GM19351 (cell line): Measurements from ENCODE around the gene SEMA3B.
"Not testable (repeated sequence)": the region's sequence is repeated elsewhere in the genome, so short reads cannot be mapped to it uniquely, and the experiment has no call there.

Source experiments
- ATAC-seq: cut with Tn5 transposase; IDR thresholded peaks from one replicate; pipeline ENCODE4 v1.9.1; 2021; ENCODE audit warnings: mild to moderate bottlenecking, moderate library complexity; ENCODE audit not compliant: unreplicated experiment

SEMA3B gene

DNA sequence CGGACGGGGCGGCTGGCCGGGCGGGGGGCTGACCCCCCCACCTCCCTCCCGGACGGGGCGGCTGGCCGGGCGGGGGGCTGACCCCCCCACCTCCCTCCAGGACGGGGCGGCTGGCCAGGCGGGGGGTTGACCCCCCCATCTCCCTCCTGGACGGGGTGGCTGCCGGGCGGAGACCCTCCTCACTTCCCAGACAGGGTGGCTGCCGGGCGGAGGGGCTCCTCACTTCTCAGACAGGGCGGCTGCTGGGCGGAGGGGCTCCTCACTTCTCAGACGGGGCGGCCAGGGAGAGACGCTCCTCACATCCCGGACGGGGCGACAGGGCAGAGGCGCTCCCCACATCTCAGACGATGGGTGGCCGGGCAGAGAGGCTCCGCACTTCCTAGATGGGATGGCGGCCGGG is 43.1 kb downstream of the SEMA3B start:
- ATAC-seq: not testable (repeated sequence)

DNA sequence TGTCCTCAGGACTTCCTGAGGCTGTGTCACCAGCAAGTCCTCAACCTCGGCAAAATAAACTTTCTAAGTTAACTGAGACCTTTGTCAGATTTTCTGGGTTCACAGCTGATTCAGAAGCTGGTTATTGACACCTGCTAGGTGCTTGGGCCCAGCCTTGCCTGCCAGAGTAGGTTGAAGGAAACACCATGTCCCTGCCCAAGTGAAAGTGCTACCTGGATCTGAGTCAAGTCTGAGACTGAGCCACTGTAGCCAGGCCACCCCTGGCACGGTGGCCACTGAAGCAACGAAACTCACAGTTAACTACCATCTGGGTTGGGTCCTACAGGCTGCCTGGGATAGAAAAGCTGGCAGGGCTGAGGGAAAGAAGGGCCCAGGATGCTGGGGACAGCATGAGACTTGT is 45.4 kb downstream of the SEMA3B start:
- no peak for ATAC-seq

DNA sequence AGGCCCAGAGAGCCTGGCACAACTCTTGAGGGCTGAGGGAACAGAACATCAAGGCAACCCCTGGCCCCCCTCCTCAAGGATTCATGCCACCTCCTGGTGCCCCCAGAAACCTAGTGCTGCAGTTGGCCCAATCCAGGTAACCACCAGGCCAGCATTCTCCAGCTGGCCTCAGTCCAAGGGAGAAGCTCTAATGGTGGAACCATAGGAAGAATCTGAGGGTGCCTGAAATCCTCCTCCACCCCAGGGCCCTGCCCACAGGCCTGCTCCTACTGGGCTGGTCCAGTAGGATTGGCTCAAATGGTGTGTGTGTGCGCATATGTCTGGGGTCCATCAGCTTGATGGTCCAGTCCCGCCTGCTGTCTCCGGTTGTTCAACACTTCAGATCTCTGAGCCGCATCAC is 45.9 kb downstream of the SEMA3B start:
- no peak for ATAC-seq

DNA sequence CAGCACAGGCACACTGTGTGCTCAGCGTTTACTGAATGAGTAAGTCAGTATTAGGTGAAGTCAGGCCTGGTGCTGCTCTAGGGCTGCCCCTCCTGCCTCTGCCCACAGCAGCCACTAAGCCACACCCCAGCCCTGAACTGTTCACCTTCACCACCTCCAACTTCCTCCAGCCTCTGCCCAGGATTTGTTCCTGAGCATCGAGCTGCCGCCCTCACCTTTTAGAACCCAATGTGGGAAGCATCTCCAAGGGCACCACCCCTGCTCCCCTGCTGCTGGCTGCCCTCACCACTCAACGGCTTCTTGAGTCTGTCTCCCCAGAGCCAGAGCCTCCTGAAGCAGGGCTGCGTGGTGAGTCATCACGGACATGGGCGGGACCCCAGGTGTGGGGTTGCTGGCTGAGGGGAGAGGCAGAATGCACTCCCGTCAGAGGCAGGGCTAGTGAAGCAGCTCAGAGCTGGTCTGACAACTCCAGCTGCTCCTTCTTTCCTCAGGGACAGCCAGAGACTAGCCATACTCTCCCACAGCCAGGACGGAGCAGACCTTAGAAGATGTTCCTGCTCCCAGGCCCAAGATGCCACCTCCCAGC is 47.8 kb downstream of the SEMA3B start:
- peak; percentile 46 for ATAC-seq

DNA sequence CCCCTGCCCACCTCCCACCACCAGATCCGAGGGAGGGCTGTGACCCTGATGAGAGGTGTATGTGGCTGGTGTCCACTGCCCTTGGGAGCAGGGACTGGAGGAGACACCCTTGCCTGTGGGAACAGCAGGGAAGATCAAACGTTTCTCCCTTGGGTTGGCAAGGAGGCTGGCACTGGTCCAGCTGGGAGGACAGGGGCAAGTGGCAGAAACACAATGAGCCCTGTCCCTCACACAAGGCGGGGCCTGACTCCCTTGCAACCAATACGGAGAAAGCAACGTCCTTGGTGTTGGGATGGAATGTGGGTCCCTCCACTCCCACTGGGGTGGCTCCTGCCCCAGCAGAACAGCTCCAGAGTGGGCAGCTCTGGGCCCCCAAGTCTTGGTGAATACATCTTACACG is 48.4 kb downstream of the SEMA3B start:
- ATAC-seq: no peak

DNA sequence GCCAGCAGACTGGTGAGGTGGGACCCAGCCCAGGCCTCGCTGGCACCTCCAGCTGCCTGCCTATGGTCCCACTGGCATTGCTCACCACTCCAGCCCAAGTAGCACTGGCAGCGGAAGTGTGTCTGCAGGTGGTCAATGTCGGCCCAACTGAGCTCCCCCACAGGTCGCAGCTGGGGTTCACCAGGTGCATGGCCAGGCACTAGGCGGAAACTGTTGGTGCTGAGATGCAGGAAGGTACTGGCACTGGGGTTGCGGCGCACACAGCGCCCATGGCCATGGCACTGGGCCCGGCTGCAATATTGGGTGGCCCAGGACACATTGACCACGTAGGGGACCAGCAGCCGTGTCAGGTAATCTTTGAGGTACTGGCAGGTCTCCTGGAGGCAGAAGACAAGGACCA is 49.2 kb downstream of the SEMA3B start:
- ATAC-seq: no peak

DNA sequence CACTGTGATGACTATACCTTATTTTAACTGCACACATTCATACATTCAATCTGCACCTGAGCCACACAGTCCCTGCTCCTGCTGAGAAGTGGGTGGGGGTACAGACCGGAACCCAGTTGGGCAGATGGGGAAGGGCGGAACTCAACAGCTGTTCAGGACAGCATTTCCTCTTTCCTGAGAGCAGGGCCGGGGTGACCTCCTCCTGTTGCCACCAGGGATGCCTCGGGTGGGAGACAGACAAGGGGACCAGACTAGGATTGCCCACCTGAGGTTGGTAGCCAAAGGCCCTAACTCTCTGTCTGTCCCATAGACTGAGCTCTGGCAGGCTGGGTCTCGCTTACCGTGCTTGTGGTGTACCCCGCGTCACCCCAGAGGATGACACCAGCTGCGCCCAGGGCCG is 49.7 kb downstream of the SEMA3B start:
- ATAC-seq: no peak

DNA sequence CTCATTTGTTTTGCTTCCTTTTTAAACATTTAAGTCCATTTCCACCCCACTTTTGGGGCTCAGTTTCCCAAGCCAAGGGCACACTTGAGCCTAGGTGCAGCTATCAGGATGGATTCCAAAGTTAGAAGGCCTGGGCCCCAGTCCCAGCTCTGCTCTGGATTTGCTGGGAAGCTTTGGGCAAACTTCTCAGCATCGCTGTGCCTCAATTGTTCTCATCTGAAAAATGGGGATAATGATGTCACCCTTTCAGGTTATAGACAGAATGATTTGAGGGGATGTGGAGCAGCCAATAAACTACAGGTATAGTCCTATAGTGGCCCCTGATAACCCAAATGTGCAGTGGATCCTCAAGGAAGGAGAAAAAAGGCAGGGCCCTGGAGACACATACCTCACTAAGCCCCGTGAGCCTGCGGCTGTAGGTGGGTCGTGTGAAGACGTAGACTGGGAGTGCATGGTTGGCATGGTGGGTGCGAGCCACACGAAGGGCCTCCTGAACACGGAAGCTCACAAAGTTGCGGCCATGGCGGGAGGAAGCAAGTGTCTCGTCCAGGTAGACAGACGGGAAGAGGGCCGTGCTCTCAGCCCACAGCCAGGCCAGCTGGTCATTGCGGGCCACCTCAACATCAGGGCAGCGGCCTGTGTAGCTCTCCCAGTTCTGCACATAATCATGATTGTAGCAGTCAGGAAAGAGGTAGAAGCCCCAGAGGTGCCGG is 50.4 kb downstream of the SEMA3B start:
- ATAC-seq: no peak

DNA sequence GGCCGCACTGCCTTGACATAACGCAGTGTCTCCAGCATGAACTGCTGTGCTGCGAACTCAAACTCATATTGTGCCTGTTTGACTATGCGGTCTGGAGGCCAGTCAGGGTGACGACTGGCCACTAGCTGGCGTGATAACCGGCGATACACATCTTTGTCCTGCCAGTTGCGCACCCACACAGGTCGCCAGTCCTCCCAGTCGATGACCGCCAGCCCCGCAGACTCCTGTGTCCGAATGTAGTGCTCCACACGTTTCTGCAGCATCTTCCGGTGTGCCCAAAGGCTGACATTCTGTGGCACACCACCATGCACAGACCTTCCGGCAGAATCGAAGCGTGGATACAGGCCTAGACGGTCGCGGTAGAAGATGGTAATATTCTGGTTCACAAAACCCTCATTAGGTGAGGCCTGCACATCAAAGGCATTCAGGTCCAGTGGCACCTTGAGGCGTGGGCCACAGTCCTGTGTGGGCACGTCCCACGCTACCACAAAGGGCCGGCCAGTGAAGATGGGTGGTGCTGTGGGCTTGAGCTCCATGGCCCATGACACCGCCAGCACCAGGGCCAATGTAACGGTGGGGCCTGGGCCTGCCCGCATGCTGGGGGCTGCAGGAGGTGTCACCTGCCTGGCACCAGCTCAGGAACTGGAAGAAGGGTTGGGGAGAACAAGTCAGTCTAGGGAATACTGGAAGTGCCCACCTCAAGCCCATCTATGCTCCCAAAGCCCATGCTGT is 51.1 kb downstream of the SEMA3B start:
- ATAC-seq: no peak

DNA sequence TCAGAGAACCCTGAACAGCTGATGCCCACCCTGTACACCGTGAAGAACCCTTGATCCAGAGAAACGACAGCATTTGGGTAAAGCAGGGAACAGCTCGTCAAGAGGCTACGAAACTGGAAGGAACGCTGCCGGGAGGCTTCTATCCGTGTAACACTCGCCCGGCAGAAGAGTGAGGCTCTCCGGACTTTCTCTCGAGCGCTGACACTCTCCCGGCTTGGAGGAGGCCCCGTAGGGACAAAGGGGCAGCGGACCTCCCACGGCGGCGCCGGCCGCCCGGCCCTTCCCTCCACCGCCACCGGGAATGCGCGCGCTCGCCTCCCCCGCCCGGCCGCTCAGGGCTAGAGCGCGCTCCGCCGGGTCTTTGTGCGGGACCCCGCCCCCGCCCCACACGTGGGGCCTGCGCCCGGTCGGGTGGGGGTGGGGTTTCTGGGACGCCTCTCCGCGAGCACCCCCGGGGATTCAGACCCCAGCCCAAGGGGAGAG is 51.9 kb downstream of the SEMA3B start:
- peak; percentile 40 for ATAC-seq

DNA sequence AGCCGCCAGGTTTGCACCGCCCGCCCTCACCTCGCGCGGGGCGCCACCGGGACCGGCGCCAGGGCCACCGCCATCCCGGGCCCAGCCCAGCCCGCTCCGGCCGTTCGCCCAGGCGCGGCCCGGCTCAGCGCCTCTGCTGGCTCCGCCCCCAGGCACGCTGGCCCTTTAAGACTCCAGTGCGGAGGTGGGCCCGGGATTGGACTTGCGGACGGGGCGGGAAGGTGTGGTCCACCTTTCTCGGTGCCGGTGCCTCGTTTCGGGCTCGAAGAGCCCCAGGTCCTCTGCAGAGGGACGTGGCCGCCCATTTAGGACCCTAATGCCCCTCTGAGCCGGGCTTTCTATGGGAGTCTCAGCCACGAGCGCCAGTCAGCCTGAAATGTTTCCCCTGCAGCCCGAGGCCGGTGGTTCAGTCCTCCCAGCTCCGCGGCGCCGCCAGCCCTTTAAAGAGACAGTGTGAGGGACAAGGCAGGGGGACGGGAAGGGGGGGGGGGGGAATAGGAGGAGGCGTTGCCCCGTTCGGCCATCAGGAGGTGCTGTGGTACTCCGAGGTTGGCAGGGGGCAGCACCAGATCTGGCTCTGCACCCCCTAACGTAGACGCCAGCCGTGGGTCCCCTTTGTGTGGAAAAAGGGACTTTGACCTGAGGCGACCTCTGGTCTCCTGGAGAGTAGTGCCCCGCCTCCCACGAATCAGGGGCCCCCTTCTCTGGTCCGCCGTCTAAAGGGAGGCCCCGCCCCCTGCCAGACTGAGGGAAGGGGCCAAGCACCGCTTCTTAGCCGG is 52.6 kb downstream of the SEMA3B start:
- peak; percentile 70 for ATAC-seq

DNA sequence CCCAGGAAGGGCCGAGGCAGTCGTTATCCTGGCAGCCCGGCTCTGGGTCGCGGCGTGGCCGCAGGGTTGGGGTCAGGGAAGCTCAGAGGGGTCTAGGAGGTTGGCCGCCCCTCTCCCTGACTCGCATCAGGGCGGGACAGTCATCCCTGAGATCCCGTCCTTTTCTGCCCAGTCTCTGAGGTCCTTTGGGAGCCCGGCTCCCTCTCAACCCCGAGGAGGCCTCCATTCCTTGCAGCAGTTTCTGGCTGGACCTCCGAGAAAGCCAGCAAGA is 53.1 kb downstream of the SEMA3B start:
- no peak for ATAC-seq

DNA sequence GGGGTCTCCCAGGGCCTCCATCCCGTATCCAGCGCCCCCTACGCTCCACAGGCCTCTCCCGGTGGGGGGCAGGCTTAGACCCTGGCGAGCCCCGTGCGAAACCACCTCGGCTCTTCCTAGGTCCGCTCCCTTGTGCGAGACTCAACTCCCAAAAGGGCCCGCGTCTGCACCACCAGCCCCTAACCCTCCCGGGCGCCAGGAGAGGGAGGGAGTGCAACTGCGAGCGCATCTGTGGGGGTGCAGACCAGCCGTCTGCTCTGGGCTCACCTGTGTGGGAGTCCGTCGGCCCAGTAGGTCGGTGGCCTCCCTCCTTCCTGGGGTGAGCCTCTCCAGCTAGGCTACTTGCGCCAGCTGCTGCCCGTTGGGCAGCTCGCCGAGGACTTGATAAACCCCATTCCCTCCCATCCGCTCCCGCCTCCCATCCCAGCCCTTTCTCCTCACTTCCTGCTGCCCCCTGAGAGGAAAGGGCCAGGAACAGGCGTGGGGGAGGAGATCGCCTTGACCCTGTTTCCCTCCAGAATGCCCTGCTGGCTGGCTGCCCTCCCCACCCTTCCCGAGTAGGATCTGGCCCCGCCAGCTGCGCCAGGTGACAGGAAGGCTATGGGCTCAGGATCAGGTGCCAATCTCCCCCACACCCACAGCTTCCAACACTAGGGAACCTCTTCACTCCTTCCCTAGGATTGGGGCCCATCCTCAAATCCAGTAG is 53.6 kb downstream of the SEMA3B start, which contains the start of gene HYAL2:
TSS of gene HYAL2 (minus strand) at position 360 of the 706 bp plus-strand sequence. CDS start 2,256 bp downstream, outside the sequence.
- no peak for ATAC-seq

DNA sequence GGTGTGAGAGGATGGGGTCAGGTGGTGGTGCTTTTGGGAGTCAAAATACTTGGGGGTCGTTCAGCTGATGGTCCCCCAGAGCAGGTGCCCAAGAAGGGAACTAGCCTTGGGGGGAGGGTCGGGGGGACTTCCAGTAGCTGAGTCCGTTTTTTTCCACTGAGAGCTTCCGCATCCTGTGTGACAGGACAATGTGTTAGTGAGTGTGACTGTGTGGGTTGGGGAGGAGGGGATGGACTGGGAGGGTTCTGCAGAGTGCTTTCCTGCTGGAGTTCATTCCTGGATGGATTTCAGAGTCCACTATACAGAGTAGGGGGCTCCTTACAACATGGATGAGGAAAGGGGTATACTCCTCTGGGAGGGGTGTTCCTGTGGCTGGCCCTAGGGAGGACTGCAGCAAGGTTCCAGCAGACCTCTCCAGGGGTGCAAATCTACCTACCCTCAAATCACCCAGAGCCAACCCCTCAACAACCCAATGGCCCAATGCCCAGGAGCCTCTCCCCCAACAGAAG is 54.2 kb downstream of the SEMA3B start:
- no peak for ATAC-seq

DNA sequence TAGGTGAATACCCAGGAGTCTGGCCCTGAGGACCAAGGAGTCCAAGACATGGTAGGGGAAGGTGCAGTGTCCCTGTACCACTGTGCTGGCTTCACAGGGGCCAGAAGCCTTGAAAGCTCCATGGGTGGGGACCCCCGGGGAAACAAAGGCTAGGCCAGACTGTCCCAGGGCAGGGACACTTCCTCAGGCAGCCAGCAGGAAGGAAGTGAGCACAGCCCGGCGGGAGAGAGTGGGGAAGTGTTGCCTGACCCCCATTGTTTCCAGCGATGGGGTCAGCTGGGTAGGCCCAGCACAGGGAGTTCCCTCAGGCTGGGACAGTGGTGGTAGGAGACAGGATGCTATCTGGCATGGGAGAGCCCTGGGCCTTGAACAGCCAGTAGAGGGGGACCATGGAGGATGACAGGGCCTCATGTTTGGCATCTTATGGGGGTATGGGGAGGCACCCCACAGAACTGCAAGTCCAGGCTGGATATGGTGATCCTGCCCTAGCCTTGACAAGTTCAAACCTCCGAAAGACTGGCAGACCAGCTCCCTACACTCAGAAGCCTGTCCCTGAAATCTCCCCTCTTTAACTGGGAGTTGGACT is 54.8 kb downstream of the SEMA3B start:
- ATAC-seq: no peak

DNA sequence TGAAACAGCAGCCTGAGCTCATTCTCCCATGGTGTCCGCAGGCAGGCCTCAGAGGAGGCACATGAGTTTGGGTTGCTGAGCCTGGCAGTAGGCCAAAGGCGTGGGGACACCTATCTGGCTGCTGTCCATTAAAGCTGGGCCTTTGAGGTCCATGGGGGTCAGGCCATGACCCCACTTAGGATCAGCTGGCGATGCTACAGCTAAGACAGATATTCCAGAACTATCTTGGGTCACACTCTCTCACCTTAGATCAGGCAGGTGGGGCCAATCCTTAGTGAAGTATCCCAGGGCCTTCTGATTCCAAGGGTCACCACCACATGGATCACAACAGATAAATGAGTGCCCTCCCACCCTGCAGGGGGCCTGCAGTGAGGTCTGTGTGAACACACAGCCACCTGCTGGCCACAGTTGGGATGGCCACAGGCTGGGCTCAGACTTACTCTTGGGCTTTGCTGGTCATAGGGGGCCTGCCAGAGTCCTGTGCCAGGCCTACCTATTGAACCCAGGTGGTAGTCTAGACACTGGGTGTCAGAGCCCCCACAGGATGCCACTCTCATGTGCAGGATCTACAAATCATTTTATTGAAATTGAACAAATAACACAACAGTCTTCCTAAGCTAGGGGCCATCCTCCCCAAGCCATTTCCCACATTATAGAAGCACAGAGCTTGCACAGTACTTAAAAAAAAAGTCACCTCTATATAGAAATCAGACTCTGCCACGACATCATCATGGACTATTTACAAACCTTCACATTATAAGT is 55.6 kb downstream of the SEMA3B start:
- ATAC-seq: no peak

DNA sequence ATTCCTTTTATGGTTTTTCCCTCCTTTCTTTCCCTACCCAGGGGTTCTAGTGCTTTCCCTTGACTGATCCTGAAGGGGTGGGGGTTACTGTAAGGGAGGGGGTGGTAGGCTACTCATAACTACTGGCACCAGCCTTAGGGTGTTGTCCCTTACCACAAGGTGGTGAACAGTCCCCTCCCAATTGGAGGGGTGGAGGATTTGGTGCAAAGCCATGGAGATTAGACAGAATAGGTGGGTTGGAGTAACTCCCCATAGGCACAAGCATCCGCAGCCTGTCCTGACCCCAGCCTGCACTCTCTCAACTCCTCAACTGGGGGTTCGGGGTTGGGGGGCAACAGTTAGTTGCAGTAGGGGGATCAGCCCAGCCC is 56.1 kb downstream of the SEMA3B start:
- ATAC-seq: no peak

DNA sequence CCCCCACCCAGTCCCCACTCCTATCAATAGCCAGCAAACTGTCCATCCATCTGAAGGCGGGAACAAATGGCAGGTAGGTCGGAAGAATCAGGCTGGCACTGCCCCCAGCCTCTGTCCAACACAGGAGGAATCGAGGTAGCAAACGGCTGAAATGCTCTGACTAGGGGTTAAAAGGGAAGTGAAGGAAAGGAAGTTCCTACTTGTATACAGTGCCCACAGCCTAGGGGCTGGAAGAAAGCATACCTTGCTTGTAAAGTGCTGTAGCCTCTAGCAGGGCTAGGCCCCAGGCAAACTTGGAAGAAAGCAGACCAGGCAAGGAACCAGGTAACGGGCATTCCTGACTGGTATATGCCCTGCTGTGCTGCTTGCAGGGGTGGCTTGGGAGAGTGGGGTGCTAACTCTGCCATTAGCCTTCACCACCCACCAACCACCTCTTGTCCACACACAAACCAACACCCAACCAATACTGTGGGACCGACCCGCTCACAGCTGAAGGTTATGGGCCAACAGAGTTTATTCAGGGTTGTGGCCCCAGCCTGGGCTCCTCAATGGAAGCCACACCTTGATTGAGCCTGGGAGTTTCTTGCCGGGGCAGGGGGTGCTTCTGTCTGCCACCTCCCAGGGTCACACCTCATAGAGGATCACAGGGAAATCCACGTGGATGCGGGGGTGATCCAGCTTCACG is 56.7 kb downstream of the SEMA3B start:
- no peak for ATAC-seq

DNA sequence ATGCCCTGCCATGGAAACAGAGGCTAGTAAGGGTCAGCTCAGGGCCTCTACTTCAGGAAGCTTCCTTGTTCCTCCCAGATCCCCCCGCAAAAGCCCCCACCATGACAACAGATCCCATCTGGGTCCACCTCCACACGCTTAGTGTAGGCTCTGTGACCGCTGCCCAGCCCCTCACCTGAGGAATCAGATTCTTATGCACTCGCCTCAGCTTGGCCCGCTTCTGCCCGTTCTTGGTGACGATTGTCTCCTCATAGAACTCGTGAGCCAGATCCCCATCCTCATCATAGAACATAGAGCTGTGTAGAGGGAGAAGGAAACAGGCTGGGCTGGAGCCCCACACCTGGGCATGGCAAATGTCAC is 57.2 kb downstream of the SEMA3B start:
- ATAC-seq: no peak
